Thyroid gland (tissue), 4 donors: Measurements from ENCODE around the gene KCNJ10. TPM values are rescaled to one million over a fixed set of nuclear protein-coding genes. Genes with fewer than 3 reads are reported as not detected.
A peak's percentile ranks its signal among the peaks of the same experiment; 100 is the strongest.

ENCODE experiments used
- DNase-seq, 2 donors: peaks; one replicate each; pipeline ENCODE4 v3.0.0-alpha.2; 2019
- H3K27ac ChIP-seq, 3 donors: fragments of 200-600 bp; sonication (generic); 1 replicate in 2 of 3; 2 replicates in 1 of 3; pipeline ENCODE4 v1.5.1; 2016 to 2019; ENCODE audit warnings: mild to moderate bottlenecking in 1 of 3, moderate library complexity in 1 of 3
- H3K27me3 ChIP-seq: fragments of 200-600 bp; sonication (generic); one replicate; pipeline ENCODE4 v1.5.1; 2019
- H3K36me3 ChIP-seq, 2 donors: fragments of 200-600 bp; sonication (generic); one replicate each; pipeline ENCODE4 v1.5.1; 2016 to 2019
- H3K4me1 ChIP-seq, 2 donors: fragments of 200-600 bp; sonication (generic); one replicate each; pipeline ENCODE4 v1.5.1; 2017 to 2019
- H3K4me3 ChIP-seq, 3 donors: fragments of 200-600 bp; sonication (generic); replicated peaks in 1 of 3; 1 replicate in 2 of 3; 2 replicates in 1 of 3; pipeline ENCODE4 v1.5.1; 2016; ENCODE audit warnings: mild to moderate bottlenecking in 1 of 3
- H3K9me3 ChIP-seq: fragments of 200-600 bp; sonication (generic); one replicate; pipeline ENCODE4 v1.5.1; 2017
- CTCF ChIP-seq, 6 experiments: fragments of 200-600 bp in 3 of 6; fragments of 450-650 bp in 3 of 6; sonication (generic) in 3 of 6; IDR thresholded peaks; one replicate each; pipeline ENCODE4 v1.5.1; 2016 to 2019; ENCODE audit warnings: antibody characterized with exemption in 6 of 6, mild to moderate bottlenecking in 2 of 6, inconsistent platforms in 1 of 6, moderate library complexity in 1 of 6
- POLR2A ChIP-seq, 2 donors: fragments of 450-650 bp; IDR thresholded peaks; one replicate each; pipeline ENCODE4 v1.6.1; 2017; ENCODE audit warnings: antibody characterized with exemption in 2 of 2, mild to moderate bottlenecking in 2 of 2, moderate library complexity in 1 of 2
- WGBS, 2 donors: methylation state at CpG; one replicate each; pipeline ENCODE4 v1.1.5; 2017; 5-methylcytosine and 5-hydroxymethylcytosine counted together
- intact Hi-C: fragments of 100-400 bp; cut with DNase I; formaldehyde crosslinking; loops from one replicate; pipeline ENCODE4 v1.15.1; 2023
- total RNA-seq, 4 donors: library from RNA; depleted of rRNA; stranded (reverse); fragments of >200 nt; gene quantifications; one replicate each; pipeline ENCODE4 v1.2.3, GENCODE V29; 2016

The KCNJ10 gene
- total RNA-seq, 4 donors from 2014 or later = 0.13 to 0.45 (median 0.33) TPM; not detected in 1

- Histone ChIP-seq H3K27me3 (no peaks in the 10 kb centered on the region), H3K9me3 (no peaks in the 10 kb centered on the region), H3K36me3 (peaks cover 15 to 20% of the 10 kb centered on the region in 2 donors), H3K4me3 (no peak overlapping the region), H3K27ac (no peak overlapping the region), H3K4me1 (peaks cover 0 to 11% of the 10 kb centered on the region in 2 donors)
- 94 to 95% methylated on average over 5 of the region's 5 CpGs for WGBS, 2 donors
- TF ChIP-seq POLR2A (IDR thresholded peaks at IDR 0.05) (no peak), CTCF (IDR thresholded peaks at IDR 0.05) (no peak)
- intact Hi-C loops = loop anchor here (10.0 kb wide), 2 partner anchors 167 to 193 kb away; partner anchors contain the start of genes PEX19 and TAGLN2
- no peak for DNase-seq
Measured at GRCh38 chr1:160091666-160092223, 21.8 kb upstream of the KCNJ10 start.

- Histone ChIP-seq H3K4me3 (no peak overlapping the region), H3K27me3 (no peaks in the 10 kb centered on the region), H3K9me3 (no peaks in the 10 kb centered on the region), H3K36me3 (peaks cover 15 to 20% of the 10 kb centered on the region in 2 donors), H3K27ac (no peak overlapping the region), H3K4me1 (peaks cover 0 to 1% of the 10 kb centered on the region in 2 donors)
- TF ChIP-seq POLR2A (IDR thresholded peaks at IDR 0.05) (no peak), CTCF (IDR thresholded peaks at IDR 0.05) (no peak)
- intact Hi-C loops = loop anchor here (10.0 kb wide), 2 partner anchors 166 to 194 kb away; partner anchors contain the start of genes PEX19 and TAGLN2
- DNase-seq = no peak
- WGBS, 2 donors = 94 to 95% methylated on average over 4 of the region's 4 CpGs
Measured at GRCh38 chr1:160090760-160091159, 20.8 kb upstream of the KCNJ10 start.

DNA sequence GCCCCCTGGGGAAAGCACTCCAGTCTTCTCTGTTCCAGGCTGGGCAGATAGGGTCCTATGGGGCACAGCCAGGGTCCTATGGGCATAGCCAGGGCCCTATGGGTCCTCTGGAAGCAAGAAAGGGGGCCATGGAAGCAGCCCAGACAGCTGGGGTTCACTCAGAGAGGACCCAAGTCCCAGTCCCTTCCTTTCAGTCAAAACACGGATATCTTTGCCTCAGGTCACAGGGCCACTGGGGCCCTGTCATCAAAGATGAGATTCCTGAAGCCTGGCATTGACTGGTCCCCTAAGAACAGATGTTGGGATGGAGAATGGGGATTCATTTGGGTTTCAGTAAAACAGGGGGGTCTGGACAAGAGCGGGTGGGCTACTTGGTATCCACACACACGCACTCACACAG is 19.9 kb upstream of the KCNJ10 start:
- Histone ChIP-seq H3K9me3 (no peaks in the 10 kb centered on the region), H3K27ac (no peak overlapping the region), H3K27me3 (no peaks in the 10 kb centered on the region), H3K4me3 (no peak overlapping the region), H3K4me1 (no peaks in the 10 kb centered on the region), H3K36me3 (peaks cover 13 to 20% of the 10 kb centered on the region in 2 donors)
- intact Hi-C loops = loop anchor here (10.0 kb wide), 2 partner anchors 165 to 195 kb away; partner anchors contain the start of genes PEX19 and TAGLN2
- TF ChIP-seq POLR2A (IDR thresholded peaks at IDR 0.05) = no peak
- WGBS, 2 donors = 87 to 93% methylated on average over 3 of the region's 3 CpGs
- no peak for DNase-seq

GRCh38 chr1:160087118-160087662 is 17.2 kb upstream of the KCNJ10 start:
- TF ChIP-seq POLR2A (IDR thresholded peaks at IDR 0.05) (no peak), CTCF (IDR thresholded peaks at IDR 0.05) (no peak)
- peaks cover 6 to 17% of the 10 kb centered on the region in 2 donors for H3K36me3 ChIP-seq
- H3K27ac ChIP-seq = no peak overlapping the region
- intact Hi-C loops = no loop called here
- H3K27me3 ChIP-seq = no peaks in the 10 kb centered on the region
- peaks cover 0 to 10% of the 10 kb centered on the region in 2 donors for H3K4me1 ChIP-seq
- 88 to 93% methylated on average over 11 to 12 of the region's 12 CpGs for WGBS, 2 donors
- DNase-seq = no peak
- H3K9me3 ChIP-seq = no peaks in the 10 kb centered on the region
- no peak overlapping the region for H3K4me3 ChIP-seq

DNA sequence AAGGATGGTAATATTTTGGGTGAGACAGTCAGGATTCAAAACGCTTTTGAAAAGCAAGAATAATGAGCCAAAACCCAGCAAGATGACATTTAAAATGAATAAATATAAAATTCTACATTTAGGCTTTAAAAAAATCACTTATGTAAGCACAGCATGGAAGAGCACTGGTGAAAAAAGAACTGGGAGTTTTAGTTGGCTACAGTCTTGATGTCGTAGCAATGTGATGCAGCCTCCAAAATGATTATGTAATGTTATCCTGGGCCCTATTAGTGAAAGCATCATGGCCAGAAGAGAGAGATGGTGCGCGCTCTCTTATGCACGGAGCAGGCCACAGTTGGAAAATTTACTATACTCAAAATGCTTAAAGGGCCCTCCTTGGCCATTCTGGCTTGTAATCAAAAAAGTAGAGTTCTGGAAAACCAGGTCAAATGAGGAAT is 16.5 kb upstream of the KCNJ10 start:
- H3K36me3 ChIP-seq = peaks cover 0 to 10% of the 10 kb centered on the region in 2 donors
- H3K27me3 ChIP-seq = no peaks in the 10 kb centered on the region
- H3K27ac ChIP-seq = peak overlapping the region in 1 of 3 donors; percentile 38
- no peak for DNase-seq
- no peak for TF ChIP-seq POLR2A (IDR thresholded peaks at IDR 0.05)
- no peak for TF ChIP-seq CTCF (IDR thresholded peaks at IDR 0.05)
- intact Hi-C loops = no loop called here
- no peaks in the 10 kb centered on the region for H3K9me3 ChIP-seq
- no peak overlapping the region for H3K4me3 ChIP-seq
- WGBS, 2 donors = 75 to 82% methylated on average over 5 of the region's 5 CpGs
- peaks cover 0 to 10% of the 10 kb centered on the region in 2 donors for H3K4me1 ChIP-seq
